8988T (cell line): ENCODE results near the gene COL3A1.

ENCODE experiments used
- DNase-seq: peaks from one replicate; pipeline ENCODE4 v3.0.0; 2011

Gene COL3A1

DNA sequence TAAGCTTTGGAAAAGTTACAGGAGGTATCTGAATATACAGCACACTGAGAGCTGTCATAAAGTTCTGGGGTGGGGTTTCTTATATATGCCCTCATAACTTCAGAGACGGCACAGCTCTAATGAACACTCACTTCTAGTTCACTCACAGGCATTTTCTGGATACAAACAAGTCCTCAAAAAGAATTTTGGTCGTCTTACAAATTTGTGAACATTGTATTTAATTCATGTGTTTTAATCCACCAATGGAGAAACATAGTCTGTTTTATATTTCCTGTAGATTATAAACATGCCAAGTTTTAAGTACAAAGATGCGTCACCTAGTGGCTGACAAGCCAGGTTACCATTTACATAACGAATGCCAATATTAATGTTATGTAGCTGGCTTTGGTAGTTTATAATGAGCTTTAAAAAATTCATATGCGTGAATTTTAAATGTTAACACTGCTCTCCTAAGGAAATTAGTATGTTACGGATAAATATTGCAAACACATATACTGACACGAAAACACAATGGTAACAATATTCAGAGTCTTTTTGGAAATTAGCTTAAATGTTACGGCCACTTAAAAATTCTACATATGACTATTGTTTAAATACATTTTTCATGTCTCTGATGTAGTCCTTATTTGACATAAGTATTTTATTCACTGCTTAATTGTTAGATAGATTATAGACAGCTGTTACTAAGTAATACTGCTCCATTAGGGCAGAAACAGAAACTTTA is 2.5 kb downstream of the COL3A1 start:
- DNase-seq = no peak

DNA sequence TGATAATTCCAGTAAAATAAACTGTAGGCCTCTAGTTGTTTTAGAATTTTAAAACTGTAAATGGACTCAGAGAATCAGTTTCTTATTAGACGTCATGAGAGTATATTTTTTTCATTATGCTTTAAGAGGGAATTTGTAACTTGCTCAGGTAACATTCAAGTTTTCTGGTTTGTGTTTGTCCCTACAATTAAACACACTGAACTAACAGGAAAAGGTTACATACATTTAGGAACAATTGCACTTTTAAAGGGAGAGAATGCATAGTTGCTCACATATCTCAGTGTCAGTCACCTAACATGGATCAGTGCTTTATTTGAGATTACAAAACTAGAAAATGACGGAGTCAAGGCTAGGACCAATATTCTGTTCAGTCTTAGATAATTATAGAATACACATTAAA is 3.1 kb downstream of the COL3A1 start:
- DNase-seq = no peak

DNA sequence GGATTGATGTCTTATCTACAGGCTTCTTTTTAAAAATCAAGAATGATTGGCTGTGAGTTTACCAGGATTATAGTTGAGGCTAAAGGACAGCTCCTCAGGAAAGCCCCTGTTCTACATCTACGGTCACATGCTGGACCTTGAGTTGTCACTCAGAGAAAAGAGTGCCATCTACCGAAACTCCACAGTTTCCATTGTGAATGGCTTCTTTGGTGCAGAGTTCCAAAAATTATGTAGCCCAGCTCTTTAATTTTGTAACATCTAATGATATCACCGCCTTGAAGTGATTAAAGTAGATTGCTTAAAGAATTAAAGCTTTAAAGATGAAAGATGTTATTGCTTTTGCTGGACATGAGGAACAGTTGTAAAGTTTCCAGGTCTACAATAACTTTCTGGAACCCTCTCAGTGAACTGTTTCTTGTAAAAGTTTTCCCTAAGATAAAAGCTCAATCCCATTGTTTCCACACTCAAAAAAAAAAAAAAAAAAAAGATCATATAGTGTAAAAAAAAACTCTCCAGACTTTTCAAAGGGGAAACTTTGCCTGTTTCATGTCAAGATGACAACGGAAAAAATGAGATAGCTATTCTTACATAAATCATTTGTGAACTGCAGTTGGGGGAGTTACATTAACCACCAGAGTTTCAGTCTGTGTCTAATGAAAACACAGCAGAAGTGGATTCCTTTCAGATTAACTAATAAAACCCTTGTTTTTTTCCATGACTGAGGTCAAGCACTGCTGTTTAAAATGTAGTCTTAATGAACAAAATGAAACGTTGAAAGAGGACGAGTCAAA is 4.3 kb downstream of the COL3A1 start:
- DNase-seq = no peak

DNA sequence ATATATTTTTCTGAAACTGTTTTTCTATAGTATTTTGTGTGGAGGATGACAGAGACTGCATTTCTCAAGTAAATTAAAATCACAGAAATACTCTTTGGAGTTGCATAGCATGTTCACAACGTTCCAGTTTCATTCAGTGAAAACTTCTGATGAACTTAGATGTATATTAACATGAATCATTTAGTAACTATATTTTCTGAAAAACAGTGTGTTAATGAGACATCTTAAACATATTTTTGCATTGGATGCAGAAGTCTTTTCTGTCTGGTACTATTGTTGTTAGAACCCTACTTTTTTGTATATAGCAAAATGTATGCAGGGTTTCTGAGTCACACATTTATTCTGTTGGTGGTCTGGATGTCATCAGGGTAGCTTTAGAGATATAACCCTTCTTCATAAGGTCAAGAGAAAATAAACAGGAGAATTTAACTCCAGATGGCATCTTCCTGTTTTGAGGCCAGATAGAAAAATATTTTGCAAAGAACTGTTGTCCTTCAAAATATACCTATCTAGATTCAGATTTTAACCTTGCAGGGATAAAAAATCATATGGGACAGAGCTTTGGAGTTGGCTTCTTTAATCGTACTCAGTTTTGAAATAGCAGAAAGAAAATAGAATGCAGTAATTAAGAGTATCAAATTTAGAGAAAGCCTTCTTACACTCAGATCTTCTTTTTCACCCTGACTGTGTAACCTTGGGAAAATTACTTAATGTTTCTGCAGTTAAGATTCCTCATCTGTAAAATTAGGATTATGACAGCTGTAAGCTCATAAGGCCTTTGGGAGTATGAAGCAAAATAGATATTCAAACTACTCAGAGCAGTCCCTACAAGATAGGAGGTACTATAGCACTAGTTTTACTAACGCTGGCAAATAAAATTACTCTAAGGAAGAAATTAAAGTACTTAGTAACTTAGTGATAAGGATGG is 5.3 kb downstream of the COL3A1 start:
- DNase-seq = no peak

DNA sequence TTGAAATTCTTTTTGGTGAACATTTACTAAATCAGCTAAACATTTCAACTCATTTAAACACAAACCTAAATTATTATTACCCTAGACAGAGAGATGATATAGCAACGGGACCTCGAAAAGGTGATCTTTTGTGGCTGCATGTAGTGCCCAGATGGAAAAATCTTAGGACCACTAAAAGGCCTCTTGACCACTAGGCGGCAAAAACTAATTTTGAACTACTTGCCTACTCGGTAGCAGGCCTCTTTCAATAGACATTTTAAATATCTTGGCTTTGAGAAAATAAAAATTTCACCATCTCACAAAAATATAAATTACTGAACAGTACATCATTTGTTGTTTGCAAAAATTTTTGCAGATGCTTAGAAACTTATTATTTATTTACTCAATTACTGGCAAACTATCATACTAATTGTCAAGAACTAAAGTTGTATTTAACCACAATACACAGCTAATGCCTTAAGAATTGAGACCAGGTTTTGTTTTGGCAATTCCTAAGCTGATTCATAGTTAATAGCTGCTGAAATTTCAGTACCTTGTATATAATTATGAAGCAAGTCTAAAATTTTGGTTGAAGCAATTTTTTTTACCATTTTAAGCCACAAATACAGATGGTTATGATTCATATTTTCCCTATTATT is 9.4 kb downstream of the COL3A1 start:
- no peak for DNase-seq

DNA sequence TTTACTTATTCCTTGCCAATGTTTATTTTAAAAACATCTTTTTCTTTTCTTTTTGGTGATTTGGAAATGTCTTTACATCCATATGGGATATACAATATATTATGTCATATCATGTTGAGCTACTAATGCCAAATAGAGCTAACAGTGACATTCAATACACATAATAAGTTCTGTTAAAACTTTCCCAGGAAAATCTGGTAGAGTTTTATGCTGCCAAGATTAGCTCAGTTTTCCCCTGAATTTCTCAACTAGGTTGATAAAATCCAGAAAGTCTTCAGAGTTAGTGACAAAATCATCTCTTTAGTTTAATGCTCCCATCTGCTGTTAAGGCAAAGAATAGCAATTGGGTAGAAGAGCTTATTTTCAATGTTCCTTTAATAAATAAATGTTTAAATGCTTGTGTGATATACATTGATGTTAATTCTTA is 9.9 kb downstream of the COL3A1 start:
- DNase-seq = no peak

DNA sequence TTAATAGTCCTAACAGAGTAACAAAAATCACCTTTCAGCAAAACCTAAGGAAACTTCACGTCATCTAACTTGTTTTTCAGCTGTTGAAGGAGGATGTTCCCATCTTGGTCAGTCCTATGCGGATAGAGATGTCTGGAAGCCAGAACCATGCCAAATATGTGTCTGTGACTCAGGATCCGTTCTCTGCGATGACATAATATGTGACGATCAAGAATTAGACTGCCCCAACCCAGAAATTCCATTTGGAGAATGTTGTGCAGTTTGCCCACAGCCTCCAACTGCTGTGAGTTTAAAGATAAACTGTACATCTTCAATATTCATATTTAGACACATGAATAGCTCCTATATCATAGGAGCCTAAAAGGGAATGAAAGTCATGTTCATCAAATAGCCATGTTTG is 10.5 kb downstream of the COL3A1 start:
- no peak for DNase-seq

DNA sequence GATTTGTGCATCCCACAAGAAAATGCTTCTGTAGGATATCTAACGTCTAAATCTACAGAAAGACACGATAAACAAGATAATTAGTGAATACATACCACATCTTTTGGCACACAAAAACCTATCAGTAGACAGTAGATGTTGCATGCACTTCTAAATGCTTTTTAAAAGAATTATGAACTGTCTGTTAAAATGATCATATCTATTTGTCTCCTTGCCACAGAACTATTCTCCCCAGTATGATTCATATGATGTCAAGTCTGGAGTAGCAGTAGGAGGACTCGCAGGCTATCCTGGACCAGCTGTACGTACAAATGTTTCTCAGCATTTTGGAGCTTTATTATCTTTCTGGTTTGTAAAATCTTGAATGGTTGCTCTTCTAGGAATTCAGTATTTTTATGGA is 12.7 kb downstream of the COL3A1 start:
- no peak for DNase-seq

DNA sequence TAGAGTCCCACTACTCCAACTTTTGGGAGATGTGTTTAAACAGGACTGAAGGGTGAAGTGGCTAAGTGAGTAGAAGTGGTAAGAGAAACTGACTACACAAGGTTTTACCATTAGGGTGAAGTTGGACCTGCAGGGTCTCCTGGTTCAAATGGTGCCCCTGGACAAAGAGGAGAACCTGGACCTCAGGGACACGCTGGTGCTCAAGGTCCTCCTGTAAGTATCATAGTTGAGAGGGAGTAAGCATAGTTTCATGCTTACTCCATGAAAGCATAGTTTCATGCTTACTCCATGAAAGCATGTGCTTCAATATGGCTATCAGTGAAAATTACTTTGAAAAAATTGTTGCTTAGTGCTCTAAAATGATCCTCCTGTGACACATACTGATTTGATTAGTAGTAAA is 19.1 kb downstream of the COL3A1 start:
- no peak for DNase-seq

DNA sequence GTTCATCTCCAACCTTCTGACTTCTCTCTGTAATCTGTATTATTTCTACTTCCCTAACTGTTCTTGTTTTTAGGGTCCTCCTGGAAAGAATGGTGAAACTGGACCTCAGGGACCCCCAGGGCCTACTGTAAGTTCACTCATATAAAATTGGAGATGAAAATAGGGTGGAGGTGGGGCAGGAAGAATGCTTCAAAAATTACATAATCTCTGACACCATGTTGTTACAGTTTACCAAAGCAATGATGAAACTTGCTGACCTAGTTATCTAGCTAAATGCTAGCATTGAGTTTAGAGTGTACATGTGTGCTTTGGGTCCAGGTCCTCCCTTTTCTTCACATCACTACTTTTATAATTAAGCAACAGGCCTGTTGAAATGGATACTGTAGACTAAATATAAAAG is 23.1 kb downstream of the COL3A1 start:
- DNase-seq = no peak

DNA sequence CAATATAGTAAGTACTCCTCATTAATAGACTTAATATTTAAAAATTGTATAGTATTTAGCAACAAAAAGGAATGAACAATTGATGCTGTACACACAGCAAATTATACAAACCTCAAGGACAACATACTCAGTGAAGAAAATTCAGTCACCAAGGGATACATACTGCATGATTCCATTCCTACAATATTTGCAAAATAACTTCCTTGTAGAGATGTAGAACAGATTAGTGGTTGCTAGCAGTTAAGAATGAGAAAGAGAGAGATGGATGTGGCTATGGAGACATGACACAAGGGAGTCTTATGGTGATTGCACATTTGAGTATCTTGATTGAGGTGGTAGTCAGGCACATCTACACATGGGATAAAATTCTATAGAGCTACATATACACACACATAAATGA is 26.0 kb downstream of the COL3A1 start:
- DNase-seq = no peak

DNA sequence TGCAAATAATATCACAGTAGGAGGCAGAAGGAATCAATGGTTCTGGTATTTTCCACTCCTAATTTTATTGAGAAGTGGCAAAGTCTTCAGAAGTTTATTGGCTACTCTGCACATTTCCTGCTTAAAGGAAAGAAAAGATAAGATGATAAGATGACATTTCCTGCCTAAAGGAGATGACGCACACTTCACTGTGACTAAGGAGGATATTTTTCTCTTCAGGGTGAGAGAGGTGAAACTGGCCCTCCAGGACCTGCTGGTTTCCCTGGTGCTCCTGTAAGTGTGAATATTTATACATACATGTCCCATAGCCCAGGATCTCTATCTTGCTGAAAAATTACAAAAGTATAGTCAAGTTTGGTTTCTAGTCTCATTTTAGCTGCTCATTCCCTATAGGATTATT is 27.9 kb downstream of the COL3A1 start:
- no peak for DNase-seq

DNA sequence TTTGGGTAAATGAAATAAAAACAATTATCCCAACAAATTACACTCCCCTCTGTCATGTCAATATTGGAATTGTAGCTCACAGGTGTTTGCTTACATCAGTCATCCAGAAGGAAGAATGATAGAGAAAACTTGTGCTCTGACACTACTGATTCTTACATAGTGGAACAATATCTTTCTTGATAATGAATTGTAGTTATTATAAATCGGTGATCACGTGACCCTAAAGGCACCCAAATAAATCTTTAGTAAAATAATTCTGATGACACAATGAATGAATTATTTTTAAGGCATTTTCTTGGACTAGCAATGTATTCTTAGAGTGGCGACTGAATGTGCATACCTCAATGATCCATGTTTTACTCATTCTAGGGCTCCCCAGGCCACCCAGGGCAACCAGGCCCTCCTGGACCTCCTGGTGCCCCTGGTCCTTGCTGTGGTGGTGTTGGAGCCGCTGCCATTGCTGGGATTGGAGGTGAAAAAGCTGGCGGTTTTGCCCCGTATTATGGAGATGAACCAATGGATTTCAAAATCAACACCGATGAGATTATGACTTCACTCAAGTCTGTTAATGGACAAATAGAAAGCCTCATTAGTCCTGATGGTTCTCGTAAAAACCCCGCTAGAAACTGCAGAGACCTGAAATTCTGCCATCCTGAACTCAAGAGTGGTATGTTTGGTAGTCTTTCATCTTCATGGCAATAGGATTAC is 34.5 kb downstream of the COL3A1 start:
- DNase-seq = no peak

DNA sequence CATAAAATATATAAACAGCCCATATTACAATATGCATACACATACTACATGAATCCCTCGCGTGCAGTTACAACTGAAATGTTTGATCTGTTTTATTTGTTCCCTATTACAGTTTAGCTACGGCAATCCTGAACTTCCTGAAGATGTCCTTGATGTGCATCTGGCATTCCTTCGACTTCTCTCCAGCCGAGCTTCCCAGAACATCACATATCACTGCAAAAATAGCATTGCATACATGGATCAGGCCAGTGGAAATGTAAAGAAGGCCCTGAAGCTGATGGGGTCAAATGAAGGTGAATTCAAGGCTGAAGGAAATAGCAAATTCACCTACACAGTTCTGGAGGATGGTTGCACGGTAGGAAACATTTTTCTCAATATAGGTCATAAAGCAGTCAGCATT is 36.4 kb downstream of the COL3A1 start:
- no peak for DNase-seq

DNA sequence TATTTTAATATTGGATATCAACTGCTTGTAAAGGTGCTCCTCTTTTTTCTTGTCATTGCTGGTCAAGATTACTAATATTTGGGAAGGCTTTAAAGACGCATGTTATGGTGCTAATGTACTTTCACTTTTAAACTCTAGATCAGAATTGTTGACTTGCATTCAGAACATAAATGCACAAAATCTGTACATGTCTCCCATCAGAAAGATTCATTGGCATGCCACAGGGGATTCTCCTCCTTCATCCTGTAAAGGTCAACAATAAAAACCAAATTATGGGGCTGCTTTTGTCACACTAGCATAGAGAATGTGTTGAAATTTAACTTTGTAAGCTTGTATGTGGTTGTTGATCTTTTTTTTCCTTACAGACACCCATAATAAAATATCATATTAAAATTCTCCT is 38.2 kb downstream of the COL3A1 start:
- no peak for DNase-seq

DNA sequence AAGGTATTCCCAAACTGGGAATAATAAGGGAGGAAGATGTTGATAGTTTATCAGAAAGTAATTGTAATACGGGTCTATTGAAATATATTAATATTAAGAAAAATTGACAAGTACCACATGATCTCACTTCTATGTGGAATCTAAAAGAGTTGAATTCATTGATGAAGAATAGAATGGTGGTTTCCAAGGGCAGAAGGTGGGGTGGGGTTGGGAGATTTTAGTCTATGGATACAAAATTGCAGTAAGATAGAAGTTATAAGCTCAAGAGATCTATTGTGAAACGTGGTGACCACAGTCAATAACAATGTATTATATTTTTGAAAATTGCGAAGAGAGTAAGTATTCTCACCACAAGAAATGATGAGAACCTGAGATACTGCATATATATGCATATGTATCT is 38.9 kb downstream of the COL3A1 start:
- DNase-seq = no peak

DNA sequence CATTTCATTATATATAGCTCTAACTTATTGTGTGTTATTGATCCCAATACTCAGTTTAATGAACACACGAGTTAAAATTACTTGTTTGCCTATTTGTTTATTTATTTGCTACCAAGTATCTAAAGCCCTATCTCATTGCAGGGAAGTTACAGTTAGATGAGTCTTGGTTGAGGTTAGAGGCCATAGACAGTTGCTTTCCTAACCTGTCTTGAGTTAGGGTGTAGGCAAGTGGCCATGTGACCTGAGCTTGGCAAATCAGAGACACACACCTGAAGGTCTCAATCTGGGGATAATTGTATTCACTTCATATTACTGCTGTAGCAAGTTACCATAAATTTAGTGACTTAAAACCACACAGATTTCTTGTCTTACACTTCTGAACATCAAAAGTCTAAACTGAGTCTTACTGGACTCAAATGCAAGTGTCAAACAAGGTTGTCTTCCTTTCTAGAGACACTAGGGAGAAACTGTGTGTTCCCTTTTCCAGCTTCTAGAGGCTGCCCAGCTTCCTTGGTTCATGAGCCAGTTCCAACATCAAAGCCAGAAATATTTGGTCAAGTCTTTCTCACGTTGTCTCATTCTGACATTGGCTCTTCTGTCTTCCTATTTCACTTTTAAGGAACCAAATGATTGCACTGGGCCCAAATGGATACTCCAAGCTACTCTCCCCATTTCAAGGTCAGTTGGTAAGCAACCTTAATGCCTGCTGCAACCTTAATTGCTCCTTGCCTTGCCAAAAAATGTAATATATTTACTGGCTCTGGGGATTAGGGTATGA is 39.7 kb downstream of the COL3A1 start:
- no peak for DNase-seq

DNA sequence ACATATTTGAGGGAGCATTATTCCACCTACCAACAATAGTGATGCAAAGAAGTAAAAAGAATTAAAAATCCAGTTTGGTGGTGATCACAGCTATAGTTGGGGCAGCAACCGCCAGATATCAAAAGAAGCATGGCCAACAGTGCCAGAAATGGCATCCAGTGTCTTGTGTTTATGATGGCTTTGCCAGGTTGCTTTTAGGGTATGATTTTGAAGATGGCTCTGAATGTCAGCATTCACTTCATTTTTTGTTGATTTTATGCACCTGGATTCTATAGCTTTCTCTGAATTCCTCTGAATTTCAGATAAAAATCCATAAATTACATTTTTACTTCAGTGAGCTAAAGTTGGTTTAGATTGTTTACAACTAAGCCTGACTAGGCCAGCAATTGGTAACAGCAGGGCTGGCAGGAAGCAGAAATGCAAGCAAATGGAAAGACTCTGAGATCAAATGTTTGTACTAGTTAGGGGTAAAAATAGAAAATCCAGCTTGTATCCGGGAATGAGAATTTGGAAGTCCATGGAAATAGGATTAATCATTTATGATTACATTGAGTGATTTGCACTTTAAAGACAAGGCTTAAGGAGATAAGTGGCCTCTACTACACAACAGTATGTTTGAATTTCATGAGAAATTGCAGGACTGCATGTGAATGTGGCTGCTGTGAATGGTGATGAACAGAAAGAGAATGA is 40.4 kb downstream of the COL3A1 start:
- no peak for DNase-seq

DNA sequence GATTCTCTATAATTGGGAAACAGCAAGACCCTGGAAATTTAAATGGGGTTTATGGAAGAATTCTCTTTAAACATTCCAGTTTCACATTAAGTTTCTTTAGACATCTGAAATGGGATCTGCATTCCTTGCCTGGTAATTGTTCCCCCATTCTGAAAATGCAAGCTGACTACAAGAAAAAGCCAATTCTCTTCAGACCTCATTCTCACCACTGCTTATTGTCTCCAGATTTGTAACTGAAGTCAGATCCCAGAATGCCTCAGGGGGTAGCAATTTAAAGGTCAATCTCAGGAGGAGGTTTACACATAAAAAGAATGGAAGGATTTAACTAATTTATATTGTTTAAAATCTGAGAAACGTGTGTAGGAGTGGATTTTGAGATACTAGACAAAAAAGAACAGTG is 41.2 kb downstream of the COL3A1 start:
- DNase-seq = no peak

DNA sequence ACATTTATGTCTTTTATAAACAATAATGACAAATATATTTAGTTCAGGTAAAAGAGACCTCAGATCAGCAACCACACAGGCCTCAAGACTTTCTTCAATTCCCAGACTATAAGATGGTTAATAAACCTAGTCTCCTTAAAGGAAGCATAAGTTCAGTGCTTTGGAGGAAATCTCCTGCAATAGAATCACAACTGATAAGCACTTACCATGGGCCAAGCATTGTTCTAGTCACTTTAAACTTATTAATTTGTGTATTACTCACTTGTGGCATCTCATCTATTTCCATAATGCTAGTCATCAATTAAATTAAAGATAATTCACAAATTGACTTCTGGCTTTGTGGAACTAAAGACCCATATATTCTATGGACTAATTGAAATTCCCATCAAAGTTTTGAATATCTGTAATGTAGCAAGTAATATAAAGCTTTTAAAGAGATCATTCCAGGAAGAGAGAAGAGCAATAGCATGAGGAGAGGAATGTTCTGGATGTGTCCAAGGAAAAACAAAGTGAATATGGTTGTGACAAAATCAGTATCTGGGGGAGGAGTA is 42.2 kb downstream of the COL3A1 start:
- no peak for DNase-seq

DNA sequence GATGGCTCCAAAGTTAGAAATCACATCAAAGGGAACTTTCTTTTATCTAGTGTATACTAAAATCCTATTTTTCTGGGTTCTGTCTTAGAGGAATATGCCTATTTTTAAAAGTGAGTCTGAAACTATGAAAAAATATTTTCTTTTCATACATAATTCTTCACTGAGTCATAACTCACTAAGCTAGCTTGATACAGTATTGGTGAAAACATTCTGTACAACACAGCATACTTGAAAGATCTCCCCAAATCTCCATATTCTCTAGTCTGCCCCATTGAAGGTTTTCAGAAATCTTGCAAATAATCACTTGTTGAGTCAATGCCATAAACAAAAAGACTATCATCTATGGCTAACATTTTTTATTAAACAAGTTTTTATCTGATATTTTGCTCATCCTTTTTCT is 44.5 kb downstream of the COL3A1 start:
- no peak for DNase-seq
